ENCODE measurements around the gene MED31. TPM values are rescaled to one million over a fixed set of nuclear protein-coding genes. Genes with fewer than 3 reads are reported as not detected.
"Not testable (repeated sequence)": the region's sequence is repeated elsewhere in the genome, so short reads cannot be mapped to it uniquely, and the experiment has no call there.

MED31 gene
- total RNA-seq, 4 donors from 2014 or later = 5.5 to 9.9 (median 8.2) TPM

- TF ChIP-seq, protein P1, sequence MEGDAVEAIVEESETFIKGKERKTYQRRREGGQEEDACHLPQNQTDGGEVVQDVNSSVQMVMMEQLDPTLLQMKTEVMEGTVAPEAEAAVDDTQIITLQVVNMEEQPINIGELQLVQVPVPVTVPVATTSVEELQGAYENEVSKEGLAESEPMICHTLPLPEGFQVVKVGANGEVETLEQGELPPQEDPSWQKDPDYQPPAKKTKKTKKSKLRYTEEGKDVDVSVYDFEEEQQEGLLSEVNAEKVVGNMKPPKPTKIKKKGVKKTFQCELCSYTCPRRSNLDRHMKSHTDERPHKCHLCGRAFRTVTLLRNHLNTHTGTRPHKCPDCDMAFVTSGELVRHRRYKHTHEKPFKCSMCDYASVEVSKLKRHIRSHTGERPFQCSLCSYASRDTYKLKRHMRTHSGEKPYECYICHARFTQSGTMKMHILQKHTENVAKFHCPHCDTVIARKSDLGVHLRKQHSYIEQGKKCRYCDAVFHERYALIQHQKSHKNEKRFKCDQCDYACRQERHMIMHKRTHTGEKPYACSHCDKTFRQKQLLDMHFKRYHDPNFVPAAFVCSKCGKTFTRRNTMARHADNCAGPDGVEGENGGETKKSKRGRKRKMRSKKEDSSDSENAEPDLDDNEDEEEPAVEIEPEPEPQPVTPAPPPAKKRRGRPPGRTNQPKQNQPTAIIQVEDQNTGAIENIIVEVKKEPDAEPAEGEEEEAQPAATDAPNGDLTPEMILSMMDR (IDR thresholded peaks at IDR 0.05) = no peak
- ATAC-seq (ENCODE audit: low FRiP score) = no peak
- DNase-seq (ENCODE audit: low spot score) = no peak
Measured at GRCh38 chr17:6661464-6661848, 10.1 kb upstream of the MED31 start.

DNA sequence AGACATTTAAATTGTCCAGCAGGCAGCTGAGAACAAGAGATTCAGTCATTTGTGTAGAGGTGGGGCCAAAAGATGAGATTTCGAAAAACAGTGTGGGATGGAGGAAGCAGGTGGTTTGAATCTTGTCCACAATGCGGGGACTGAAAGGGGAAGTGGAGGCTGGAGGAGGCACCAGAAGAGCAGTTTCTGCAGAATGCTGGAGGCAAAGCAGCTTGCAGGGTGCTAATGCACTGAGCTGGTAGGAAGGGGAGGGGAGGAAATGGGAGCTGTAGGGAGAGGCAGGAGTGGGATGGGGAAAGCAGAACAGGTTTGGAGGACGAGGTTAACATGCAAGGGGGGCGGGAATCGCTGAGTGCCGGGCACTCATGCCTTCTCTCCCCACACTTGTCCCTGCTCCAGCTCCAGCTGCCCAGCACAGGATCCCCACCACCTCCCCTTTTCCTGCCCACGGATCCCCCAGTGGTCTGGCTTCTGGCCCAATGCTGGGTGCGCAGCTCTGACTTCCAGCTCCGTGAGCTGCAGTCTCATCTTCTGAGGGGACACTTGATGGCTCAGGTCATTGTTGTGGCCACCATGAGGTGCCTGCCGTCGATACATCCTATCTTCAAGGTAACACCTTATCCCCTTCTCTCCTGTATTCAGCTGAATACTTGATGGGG is 9.5 kb upstream of the MED31 start:
- TF ChIP-seq, protein P1 (IDR thresholded peaks at IDR 0.05) = no peak
- no peak for DNase-seq (ENCODE audit: low spot score)
- no peak for ATAC-seq (ENCODE audit: low FRiP score)

DNA sequence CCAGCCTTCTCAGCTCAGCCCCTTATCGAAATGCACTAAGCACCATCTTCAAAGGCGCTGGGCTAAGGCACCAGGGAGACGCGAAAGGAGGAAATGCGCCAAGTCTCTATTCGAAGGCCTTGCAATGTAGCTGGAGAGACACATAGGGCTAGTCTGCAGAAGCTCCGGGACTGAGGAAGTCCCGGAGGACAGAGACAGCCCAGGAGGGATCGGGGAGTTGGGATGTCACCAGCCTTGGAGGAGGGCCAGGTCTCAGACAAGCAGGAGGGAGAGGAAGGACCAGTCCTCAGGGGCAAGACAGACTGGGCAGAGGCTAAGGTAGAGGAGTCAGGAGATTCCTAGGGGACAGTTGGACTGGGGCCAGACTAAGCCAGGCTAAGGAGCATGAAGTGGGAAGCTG is 8.7 kb upstream of the MED31 start:
- TF ChIP-seq, protein P1 (IDR thresholded peaks at IDR 0.05) = no peak
- DNase-seq (ENCODE audit: low spot score) (no peak), ATAC-seq (ENCODE audit: low FRiP score) (no peak)

DNA sequence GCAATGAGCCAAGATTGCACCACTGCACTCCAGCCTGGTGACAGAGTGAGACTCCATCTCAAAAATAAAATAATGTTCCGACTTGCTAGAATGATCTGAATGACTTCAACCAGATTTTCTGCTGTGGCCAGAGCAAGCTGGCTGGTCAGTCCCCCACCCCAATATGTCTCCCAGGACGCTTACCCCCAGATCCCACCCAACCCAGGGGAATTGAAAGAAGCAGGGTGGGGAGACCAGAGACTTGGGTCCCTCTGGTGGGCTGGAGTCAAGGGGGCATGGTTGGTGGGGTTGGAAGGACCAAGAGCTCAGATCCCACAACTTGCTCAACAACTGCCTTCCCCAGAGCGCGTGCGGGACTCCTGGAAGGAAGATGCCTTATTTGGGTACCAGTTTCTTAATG is 7.0 kb upstream of the MED31 start:
- ATAC-seq (ENCODE audit: low FRiP score); DNase-seq (ENCODE audit: low spot score): not testable (repeated sequence)

DNA sequence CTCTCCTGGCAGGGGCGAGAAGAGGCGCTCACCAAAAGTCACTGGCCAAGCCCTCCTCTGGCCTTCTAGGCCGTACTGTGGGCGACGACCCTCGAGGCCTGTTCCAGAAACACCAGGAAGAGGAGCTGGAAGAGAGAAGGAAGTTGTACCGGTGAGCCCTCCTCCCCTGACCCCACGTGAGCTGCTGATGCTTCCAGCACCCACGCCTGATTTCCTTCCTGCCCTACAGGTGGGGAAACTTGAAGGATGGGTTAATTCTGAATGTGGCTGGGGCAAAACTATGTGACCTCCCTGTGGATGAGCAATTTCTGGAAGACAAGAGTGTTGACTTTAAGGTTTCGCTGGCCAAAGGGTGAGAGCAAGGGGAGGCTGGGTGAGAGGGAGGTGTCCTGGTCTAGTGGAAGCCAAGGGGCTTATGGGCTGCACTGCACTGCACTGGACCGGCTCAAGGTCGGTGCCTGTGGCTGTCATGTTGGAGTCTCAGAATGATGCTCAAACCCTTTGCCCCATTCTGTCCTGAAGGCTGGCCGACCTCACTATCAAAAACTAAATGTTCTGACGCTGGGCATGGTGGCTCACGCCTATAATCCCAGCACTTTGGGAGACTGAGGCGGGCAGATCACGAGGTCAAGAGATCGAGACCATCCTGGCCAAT is 6.4 kb upstream of the MED31 start:
- DNase-seq (ENCODE audit: low spot score) = no peak

DNA sequence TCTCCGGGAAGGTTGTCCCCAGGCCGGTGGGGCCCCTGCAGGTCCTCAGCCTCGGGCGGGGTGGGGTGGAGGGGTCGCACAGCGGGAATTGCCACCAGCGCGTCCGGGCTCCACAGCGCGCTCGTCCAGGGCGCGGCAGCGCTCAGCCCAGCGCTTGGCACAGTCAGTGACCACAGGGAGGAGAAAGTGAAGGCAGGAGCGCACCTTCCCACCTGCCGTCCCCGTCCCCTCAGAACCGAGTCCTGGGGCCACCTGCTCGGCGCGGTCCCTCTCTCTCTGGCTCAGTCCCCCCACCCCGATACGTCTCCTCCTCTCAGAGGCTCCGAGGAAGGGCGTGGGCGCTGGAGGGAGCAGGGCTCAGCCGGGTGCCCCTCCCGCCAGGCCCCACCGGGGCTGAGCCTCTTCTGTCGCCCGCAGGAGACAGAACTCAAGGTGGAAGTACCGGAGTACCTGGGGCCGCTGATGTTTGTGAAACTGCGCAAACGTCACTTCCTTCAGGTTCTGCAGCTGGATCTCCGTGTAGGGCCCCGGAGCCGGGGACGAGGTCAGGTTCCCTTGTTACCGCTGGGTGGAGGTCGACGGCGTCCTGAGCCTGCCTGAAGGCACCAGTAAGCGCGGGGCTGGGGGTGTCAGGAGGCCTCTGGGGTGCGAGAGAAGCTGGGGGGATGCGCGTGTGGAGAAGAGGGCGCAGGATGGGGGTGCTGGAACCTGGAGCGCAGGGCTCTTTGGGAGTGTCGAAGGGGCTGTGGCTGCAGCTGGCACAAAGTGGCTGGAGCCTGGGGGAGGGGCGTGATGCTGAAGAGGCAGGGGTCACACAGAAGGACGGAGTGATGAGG is 5.6 kb upstream of the MED31 start:
- peak; percentile 19 for ATAC-seq (ENCODE audit: low FRiP score)
- DNase-seq (ENCODE audit: low spot score) = not testable (repeated sequence)

More for the DNA sequence above, 6.4 kb upstream of the MED31 start:
- TF ChIP-seq, protein P1 (IDR thresholded peaks at IDR 0.05) = no peak
- ATAC-seq (ENCODE audit: low FRiP score) = no peak

- not testable (repeated sequence) for DNase-seq (ENCODE audit: low spot score); ATAC-seq (ENCODE audit: low FRiP score)
Measured at GRCh38 chr17:6655732-6656361, 4.4 kb upstream of the MED31 start.
